Breast epithelium (tissue), 3 donors: ENCODE results near the gene CYP26B1.

Experiments used
- POLR2A ChIP-seq: fragments of 450-650 bp; IDR thresholded peaks from one replicate; pipeline ENCODE4 v1.6.1; 2016; ENCODE audit warnings: antibody characterized with exemption, mild to moderate bottlenecking, moderate library complexity
- TF ChIP-seq, protein P1 (sequence below), 3 donors: fragments of 450-650 bp; IDR thresholded peaks; one replicate each; pipeline ENCODE4 v1.5.1; 2016 to 2017; ENCODE audit warnings: antibody characterized with exemption in 3 of 3, mild to moderate bottlenecking in 3 of 3, moderate library complexity in 3 of 3

DNA sequence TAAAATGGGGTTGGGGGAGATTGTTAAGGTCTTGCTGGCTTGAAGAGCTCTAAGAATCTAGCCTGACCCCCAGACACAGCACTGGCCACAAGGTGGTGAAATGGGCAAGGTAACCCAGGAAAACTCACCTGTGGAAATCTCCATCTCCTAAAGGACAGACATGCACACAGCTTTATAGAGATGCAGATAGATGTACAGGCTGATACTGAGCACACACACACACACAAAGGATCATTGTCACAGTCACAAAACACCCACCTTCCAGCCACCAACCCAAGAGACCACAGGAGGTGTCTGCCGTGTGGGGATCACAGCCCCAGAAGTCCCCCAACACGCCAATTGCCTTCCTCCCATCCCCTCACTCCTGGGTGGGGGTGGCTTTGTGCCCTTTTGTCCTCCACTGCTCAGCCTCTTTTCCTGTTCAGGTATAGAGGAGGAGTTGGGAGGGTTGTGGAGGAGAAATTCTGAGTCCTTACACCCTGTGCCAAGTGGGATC, 3.2 kb upstream of the CYP26B1 start:
- TF ChIP-seq POLR2A = no peak
- TF ChIP-seq, protein P1, sequence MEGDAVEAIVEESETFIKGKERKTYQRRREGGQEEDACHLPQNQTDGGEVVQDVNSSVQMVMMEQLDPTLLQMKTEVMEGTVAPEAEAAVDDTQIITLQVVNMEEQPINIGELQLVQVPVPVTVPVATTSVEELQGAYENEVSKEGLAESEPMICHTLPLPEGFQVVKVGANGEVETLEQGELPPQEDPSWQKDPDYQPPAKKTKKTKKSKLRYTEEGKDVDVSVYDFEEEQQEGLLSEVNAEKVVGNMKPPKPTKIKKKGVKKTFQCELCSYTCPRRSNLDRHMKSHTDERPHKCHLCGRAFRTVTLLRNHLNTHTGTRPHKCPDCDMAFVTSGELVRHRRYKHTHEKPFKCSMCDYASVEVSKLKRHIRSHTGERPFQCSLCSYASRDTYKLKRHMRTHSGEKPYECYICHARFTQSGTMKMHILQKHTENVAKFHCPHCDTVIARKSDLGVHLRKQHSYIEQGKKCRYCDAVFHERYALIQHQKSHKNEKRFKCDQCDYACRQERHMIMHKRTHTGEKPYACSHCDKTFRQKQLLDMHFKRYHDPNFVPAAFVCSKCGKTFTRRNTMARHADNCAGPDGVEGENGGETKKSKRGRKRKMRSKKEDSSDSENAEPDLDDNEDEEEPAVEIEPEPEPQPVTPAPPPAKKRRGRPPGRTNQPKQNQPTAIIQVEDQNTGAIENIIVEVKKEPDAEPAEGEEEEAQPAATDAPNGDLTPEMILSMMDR (IDR thresholded peaks at IDR 0.05) = no peak
